ENCODE results near the gene GCK.

GCK gene

GRCh38 chr7:44123190-44124003 lies 65.8 kb downstream of the GCK start, which contains the start of gene POLD2:
POLD2 (minus strand) TSS chr7:44123548; CDS start chr7:44122053, 1,495 bp downstream.
- TF ChIP-seq, protein P1, sequence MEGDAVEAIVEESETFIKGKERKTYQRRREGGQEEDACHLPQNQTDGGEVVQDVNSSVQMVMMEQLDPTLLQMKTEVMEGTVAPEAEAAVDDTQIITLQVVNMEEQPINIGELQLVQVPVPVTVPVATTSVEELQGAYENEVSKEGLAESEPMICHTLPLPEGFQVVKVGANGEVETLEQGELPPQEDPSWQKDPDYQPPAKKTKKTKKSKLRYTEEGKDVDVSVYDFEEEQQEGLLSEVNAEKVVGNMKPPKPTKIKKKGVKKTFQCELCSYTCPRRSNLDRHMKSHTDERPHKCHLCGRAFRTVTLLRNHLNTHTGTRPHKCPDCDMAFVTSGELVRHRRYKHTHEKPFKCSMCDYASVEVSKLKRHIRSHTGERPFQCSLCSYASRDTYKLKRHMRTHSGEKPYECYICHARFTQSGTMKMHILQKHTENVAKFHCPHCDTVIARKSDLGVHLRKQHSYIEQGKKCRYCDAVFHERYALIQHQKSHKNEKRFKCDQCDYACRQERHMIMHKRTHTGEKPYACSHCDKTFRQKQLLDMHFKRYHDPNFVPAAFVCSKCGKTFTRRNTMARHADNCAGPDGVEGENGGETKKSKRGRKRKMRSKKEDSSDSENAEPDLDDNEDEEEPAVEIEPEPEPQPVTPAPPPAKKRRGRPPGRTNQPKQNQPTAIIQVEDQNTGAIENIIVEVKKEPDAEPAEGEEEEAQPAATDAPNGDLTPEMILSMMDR (IDR thresholded peaks at IDR 0.05; ENCODE audit: low read depth, low read length, missing control alignments), result no peak
- peak; percentile 70 for DNase-seq (ENCODE audit: low read depth)
- H3K4me3 ChIP-seq (ENCODE audit: low read depth, low read length), result peak within 1 kb of the TSS; percentile 81

DNA sequence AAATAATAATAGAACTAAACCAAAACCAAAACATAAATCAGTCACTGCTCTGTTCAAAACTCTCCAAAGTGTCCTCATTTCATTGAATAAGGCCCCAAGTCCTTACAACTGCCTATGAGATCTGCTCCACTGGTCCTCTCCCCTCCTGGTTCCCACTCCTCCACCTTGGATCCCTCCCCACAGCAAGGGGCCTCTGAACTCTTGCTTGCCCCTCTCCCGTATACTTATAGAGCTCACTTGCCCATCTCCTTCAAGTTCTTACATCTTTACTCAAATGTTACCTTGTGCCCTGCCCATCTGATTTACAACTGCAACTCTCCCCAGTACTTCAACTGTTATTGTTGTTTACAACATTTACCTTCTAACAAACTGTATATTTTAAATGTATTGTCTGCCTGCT lies 66.7 kb downstream of the GCK start:
- H3K4me3 ChIP-seq (ENCODE audit: low read depth, low read length), result peak overlapping the region; percentile 81
- no peak for DNase-seq (ENCODE audit: low read depth)

GRCh38 chr7:44121761-44122420 lies 67.3 kb downstream of the GCK start:
- DNase-seq (ENCODE audit: low read depth), result no peak
- H3K4me3 ChIP-seq (ENCODE audit: low read depth, low read length), result peak overlapping the region; percentile 81; the same call in 1 of the 2 replicates
- TF ChIP-seq, protein P1 (IDR thresholded peaks at IDR 0.05; ENCODE audit: low read depth, low read length, missing control alignments), result no peak

More for the DNA sequence above, 66.7 kb downstream of the GCK start:
- TF ChIP-seq, protein P1 (IDR thresholded peaks at IDR 0.05; ENCODE audit: low read depth, low read length, missing control alignments), result no peak

GRCh38 chr7:44120395-44120794 lies 68.8 kb downstream of the GCK start:
- TF ChIP-seq, protein P1 (IDR thresholded peaks at IDR 0.05; ENCODE audit: low read depth, low read length, missing control alignments), result no peak
- DNase-seq (ENCODE audit: low read depth), result no peak
- no peak overlapping the region for H3K4me3 ChIP-seq (ENCODE audit: low read depth, low read length)

- TF ChIP-seq, protein P1 (IDR thresholded peaks at IDR 0.05; ENCODE audit: low read depth, low read length, missing control alignments), result no peak
- DNase-seq (ENCODE audit: low read depth), result no peak
- H3K4me3 ChIP-seq (ENCODE audit: low read depth, low read length), result no peak overlapping the region
These were observed 69.3 kb downstream of the GCK start for GRCh38 chr7:44119829-44120380.

DNA sequence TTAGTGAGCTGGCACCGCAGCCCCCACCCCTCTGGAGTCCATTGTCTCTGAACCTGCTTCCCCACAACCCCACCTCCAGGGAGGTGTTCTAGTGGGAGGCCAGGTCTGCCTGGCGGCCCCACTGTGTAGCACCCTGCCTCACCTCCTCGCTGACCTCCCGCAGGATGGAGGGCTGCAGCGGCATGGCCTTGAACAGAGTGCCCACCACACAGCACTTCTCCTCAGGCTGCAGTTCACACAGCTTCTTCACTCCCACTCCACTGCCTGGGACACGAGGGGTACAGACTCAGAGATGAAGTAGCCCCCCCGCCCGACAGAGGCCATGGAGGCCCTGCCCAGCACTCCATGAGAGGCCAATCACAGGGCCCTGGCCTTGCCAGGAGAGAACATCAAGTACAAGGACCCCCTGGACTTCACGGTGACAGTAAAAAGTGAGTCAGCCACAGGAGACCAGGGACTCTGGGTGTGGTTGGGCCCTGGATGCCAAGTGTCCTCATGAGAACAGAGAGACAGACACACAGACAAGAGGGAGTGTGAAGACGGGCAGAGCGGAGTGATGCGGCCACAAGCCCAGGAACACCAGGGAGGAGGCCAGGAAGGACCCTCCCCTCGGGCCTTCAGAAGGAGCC lies 71.3 kb downstream of the GCK start:
- no peak for DNase-seq (ENCODE audit: low read depth)
- TF ChIP-seq, protein P1 (IDR thresholded peaks at IDR 0.05; ENCODE audit: low read depth, low read length, missing control alignments), result no peak
- H3K4me3 ChIP-seq (ENCODE audit: low read depth, low read length), result no peak overlapping the region

Measured in GM12864 (cell line).